Activated T-helper 1 cell treated with Interleukin-2 at 50 U/mL for 16 hours (primary cell): ENCODE results near the gene MYCL.
"Not testable (repeated sequence)": the region's sequence is repeated elsewhere in the genome, so short reads cannot be mapped to it uniquely, and the experiment has no call there.

Experiments
- DNase-seq: peaks from one replicate; pipeline ENCODE4 v3.0.0-alpha.2; 2020; ENCODE audit warnings: low read depth

MYCL gene

GRCh38 chr1:39917825-39918224 is 16.1 kb upstream of the MYCL start:
- no peak for DNase-seq

- DNase-seq, result no peak
Measured at GRCh38 chr1:39915499-39916129, 13.9 kb upstream of the MYCL start.

- DNase-seq, result not testable (repeated sequence)
Measured at GRCh38 chr1:39913136-39913535, 11.4 kb upstream of the MYCL start.

GRCh38 chr1:39910263-39910662 is 8.5 kb upstream of the MYCL start:
- no peak for DNase-seq

GRCh38 chr1:39908534-39908933 is 6.8 kb upstream of the MYCL start:
- no peak for DNase-seq

GRCh38 chr1:39907528-39908453 is 6.1 kb upstream of the MYCL start:
- no peak for DNase-seq

- DNase-seq, result no peak
Measured at GRCh38 chr1:39905172-39905571, 3.5 kb upstream of the MYCL start.

- DNase-seq, result no peak
Measured at GRCh38 chr1:39902460-39902807, 717 bp upstream of the MYCL start.

GRCh38 chr1:39901464-39901713 is 328 bp downstream of the MYCL start:
- DNase-seq, result no peak

- DNase-seq, result no peak
Measured at GRCh38 chr1:39900662-39901463, 854 bp downstream of the MYCL start.

GRCh38 chr1:39899611-39900538 is 1.8 kb downstream of the MYCL start:
- DNase-seq, result no peak

GRCh38 chr1:39898648-39899603 is 2.8 kb downstream of the MYCL start:
- DNase-seq, result no peak

GRCh38 chr1:39898191-39898590 is 3.5 kb downstream of the MYCL start:
- DNase-seq, result no peak

GRCh38 chr1:39896909-39897685 is 4.6 kb downstream of the MYCL start:
- DNase-seq, result no peak

GRCh38 chr1:39895731-39896480 is 5.8 kb downstream of the MYCL start:
- no peak for DNase-seq

GRCh38 chr1:39894884-39895495 is 6.7 kb downstream of the MYCL start:
- DNase-seq, result no peak

- no peak for DNase-seq
Measured at GRCh38 chr1:39892601-39893595, 8.8 kb downstream of the MYCL start.

- no peak for DNase-seq
Measured at GRCh38 chr1:39890880-39891279, 10.8 kb downstream of the MYCL start.
